ENCODE data around the gene DSCAML1. TPM values are rescaled to one million over a fixed set of nuclear protein-coding genes. Genes with fewer than 3 reads are reported as not detected.

DSCAML1 gene
- total RNA-seq, 1 experiment from 2014 or later, result 0.15 TPM

DNA sequence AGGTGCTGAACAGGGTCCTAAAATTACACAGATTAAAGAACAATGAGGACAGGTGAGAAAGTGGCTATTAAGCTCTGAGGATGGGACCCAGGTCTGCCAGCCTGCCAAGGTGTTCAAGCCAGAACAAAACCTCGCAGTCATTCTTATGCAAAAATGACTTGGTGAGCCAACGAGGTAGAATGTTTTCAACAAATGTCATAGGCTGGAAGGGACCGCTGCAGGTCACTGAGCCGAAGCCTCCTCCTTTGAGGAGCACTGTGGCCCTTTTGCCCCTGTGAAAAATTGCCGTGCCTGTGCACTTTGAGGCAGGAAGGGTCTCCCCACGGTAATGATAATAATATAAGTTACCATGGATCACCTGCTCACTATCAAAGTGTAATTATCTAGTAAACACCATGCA, 216.2 kb downstream of the DSCAML1 start:
- H3K27ac Mint-ChIP-seq, result no peak overlapping the region
- TF ChIP-seq, protein P1, sequence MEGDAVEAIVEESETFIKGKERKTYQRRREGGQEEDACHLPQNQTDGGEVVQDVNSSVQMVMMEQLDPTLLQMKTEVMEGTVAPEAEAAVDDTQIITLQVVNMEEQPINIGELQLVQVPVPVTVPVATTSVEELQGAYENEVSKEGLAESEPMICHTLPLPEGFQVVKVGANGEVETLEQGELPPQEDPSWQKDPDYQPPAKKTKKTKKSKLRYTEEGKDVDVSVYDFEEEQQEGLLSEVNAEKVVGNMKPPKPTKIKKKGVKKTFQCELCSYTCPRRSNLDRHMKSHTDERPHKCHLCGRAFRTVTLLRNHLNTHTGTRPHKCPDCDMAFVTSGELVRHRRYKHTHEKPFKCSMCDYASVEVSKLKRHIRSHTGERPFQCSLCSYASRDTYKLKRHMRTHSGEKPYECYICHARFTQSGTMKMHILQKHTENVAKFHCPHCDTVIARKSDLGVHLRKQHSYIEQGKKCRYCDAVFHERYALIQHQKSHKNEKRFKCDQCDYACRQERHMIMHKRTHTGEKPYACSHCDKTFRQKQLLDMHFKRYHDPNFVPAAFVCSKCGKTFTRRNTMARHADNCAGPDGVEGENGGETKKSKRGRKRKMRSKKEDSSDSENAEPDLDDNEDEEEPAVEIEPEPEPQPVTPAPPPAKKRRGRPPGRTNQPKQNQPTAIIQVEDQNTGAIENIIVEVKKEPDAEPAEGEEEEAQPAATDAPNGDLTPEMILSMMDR (conservative IDR thresholded peaks at IDR 0.05), result no peak
- H2BK5ac ChIP-seq (ENCODE audit: insufficient read length, low read length), result no peak overlapping the region
- no peaks in the 10 kb centered on the region for H4K20me1 ChIP-seq (ENCODE audit: control insufficient read depth, insufficient read depth, insufficient read length)
- H2BK15ac ChIP-seq (ENCODE audit: low read depth, low read length), result no peak overlapping the region
- no peak overlapping the region for H3K27ac ChIP-seq (ENCODE audit: insufficient read length, low read depth, low read length)
- H3K4me1 Mint-ChIP-seq, result peaks cover 35 to 36% of the 10 kb centered on the region in 2 experiments
- H3K4me3 Mint-ChIP-seq, result no peak overlapping the region
- no peaks in the 10 kb centered on the region for H3K9me3 ChIP-seq (ENCODE audit: control insufficient read depth, low read depth, low read length)
- no peak overlapping the region for H2BK120ac ChIP-seq (ENCODE audit: low read depth, low read length, poor library complexity, severe bottlenecking)
- no peak overlapping the region for H4K8ac ChIP-seq (replicated peaks; ENCODE audit: insufficient read length, low read depth, low read length)
- no peaks in the 10 kb centered on the region for H3K79me1 ChIP-seq (ENCODE audit: insufficient read depth, low read depth, low read length, poor library complexity, severe bottlenecking)
- no peak overlapping the region for H3T11ph ChIP-seq (ENCODE audit: low read length)
- H3K4me1 ChIP-seq (ENCODE audit: insufficient read depth, low read length), result peaks cover 8% of the 10 kb centered on the region; the same call in 1 of the 2 replicates
- DNase-seq, result no peak
- no peak overlapping the region for H4K5ac ChIP-seq (ENCODE audit: insufficient read length, low read depth, low read length)
- H3K56ac ChIP-seq (ENCODE audit: insufficient read length, low read depth, low read length), result no peak overlapping the region
- H3K9me3 Mint-ChIP-seq, result no peaks in the 10 kb centered on the region; a peak in 2 of 5 replicates
- H3K18ac ChIP-seq (ENCODE audit: insufficient read length, low read depth, low read length), result no peak overlapping the region
- H3K4ac ChIP-seq (ENCODE audit: low read depth, low read length), result no peak overlapping the region
- H3K79me2 ChIP-seq (ENCODE audit: insufficient read depth, low read length), result no peaks in the 10 kb centered on the region
- no CpG with 5 or more reads among the region's 6 CpGs for WGBS (ENCODE audit: extremely low coverage, insufficient read length, low lambda C conversion rate)
- H3K27me3 ChIP-seq (ENCODE audit: insufficient read depth, low read length), result no peaks in the 10 kb centered on the region; the same call in 1 of the 2 replicates
- H3K9ac ChIP-seq (ENCODE audit: extremely low read depth, insufficient read length, low read length), result no peak overlapping the region
- no peak overlapping the region for H4K91ac ChIP-seq (ENCODE audit: insufficient read length, low read depth, low read length)
- H3K23me2 ChIP-seq (ENCODE audit: insufficient read length, low read depth, low read length, poor library complexity, severe bottlenecking), result no peaks in the 10 kb centered on the region
- H3K27me3 Mint-ChIP-seq (ENCODE audit: low read depth), result peaks cover 55% of the 10 kb centered on the region
- no peaks in the 10 kb centered on the region for H3K36me3 Mint-ChIP-seq (ENCODE audit: insufficient read depth in 1 of 3, low read depth in 3 of 3)
- H2AFZ ChIP-seq (ENCODE audit: low read length), result no peak overlapping the region
- no peak overlapping the region for H2BK20ac ChIP-seq (ENCODE audit: low read depth, low read length, poor library complexity, severe bottlenecking)
- no peak overlapping the region for H2AK5ac ChIP-seq (ENCODE audit: insufficient read length, low read length)
- no peak overlapping the region for H3K14ac ChIP-seq (ENCODE audit: insufficient read depth, low read length)
- no peak overlapping the region for H2BK12ac ChIP-seq (ENCODE audit: insufficient read length, low read depth, low read length)
- no peak overlapping the region for H3K4me2 ChIP-seq (ENCODE audit: insufficient read depth, insufficient read length, low read length)
- no peak overlapping the region for H3K23ac ChIP-seq (ENCODE audit: insufficient read length, low read depth, low read length)

All from H9 (cell line).